Measurements from ENCODE around the gene CYFIP1. TPM values are rescaled to one million over a fixed set of nuclear protein-coding genes. Genes with fewer than 3 reads are reported as not detected.
A peak's percentile ranks its signal among the peaks of the same experiment; 100 is the strongest.

Gene CYFIP1
- total RNA-seq, 1 donor from 2014 or later, result 119 TPM

GRCh38 chr15:22968366-22968765, 11.8 kb downstream of the CYFIP1 start:
- peak; percentile 64 for DNase-seq (ENCODE audit: low read depth, low spot score)

GRCh38 chr15:22967084-22967770, 12.9 kb downstream of the CYFIP1 start:
- DNase-seq (ENCODE audit: low read depth, low spot score), result no peak

- no peak for DNase-seq (ENCODE audit: low read depth, low spot score)
Measured at GRCh38 chr15:22966321-22967083, 13.7 kb downstream of the CYFIP1 start.

DNA sequence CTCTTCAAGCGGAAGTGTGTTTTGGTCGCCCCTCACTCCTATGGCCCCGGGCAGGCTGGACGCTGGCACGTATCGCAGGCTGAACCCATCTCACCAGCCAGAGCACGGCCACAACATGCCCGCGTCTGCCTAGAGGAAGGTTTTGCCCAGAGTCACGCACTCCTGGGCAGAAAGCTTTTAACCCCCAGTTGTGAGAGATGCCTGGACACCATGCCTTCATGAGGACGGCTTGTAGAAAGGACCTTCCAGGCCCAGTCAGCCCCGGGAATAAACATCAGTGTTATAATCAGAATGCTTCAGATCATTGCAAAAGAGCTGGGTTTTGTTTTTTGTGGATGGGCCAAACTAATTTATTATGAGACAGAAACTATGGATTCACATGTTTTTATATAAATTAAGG, 16.5 kb downstream of the CYFIP1 start:
- no peak for DNase-seq (ENCODE audit: low read depth, low spot score)

DNA sequence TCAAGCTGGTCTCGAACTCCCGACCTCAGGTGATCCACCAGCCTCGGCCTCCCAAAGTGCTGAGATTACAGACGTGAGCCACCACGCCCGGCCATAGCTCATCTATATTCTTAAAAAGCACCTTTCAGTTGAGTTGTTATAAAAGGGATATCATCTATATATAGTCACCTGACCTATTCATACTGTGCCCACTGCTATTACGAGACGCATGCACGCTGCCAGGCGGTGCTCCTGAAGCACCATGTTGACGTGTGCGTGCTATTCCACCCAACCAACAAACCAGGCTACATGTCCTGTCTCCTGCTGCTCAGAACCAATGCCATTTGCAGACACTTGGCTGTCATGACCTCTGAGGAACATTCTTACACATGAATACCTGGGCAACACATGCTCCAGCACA, 17.6 kb downstream of the CYFIP1 start:
- no peak for DNase-seq (ENCODE audit: low read depth, low spot score)

GRCh38 chr15:22961762-22962161, 18.4 kb downstream of the CYFIP1 start:
- DNase-seq (ENCODE audit: low read depth, low spot score), result no peak

DNA sequence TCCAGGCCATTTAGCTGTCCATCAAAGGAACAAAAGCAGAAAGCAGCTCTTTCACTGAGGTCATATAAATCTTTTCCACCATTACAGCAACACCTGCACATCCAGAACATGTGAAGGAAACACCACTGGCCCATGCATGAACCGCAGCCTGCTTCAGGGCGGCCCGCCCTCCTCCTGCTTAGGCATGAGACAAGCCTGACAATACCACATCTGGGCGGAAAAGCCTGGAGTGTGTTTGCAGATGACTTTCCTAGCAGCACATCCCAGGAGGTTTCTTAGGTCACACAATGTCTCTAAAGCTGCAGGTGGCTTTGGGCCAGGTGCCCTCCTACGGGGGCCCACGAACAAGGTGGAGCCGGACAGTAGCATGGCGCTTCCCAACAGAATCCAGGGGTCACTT, 19.6 kb downstream of the CYFIP1 start:
- no peak for DNase-seq (ENCODE audit: low read depth, low spot score)

DNA sequence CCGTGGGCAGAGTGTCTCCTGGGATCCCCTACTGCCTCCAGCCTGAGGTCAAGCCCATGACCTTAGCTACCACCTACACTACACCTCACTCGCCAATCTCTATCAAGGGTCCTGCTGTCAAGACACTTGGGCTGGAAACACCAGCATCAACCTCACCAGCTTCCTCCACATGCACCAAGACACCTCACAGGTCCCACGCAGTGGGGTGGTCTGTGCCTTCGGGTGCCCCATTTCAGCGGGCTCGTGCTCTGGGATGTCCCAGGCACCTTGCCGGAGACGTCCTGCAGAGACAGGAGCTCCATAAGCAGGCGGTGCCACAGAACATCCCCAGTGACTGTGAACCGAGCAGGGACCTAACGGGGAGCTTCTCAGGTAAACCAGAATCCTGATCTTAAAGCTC, 20.0 kb downstream of the CYFIP1 start:
- no peak for DNase-seq (ENCODE audit: low read depth, low spot score)

- DNase-seq (ENCODE audit: low read depth, low spot score), result no peak
Measured at GRCh38 chr15:22959321-22960101, 20.7 kb downstream of the CYFIP1 start.

DNA sequence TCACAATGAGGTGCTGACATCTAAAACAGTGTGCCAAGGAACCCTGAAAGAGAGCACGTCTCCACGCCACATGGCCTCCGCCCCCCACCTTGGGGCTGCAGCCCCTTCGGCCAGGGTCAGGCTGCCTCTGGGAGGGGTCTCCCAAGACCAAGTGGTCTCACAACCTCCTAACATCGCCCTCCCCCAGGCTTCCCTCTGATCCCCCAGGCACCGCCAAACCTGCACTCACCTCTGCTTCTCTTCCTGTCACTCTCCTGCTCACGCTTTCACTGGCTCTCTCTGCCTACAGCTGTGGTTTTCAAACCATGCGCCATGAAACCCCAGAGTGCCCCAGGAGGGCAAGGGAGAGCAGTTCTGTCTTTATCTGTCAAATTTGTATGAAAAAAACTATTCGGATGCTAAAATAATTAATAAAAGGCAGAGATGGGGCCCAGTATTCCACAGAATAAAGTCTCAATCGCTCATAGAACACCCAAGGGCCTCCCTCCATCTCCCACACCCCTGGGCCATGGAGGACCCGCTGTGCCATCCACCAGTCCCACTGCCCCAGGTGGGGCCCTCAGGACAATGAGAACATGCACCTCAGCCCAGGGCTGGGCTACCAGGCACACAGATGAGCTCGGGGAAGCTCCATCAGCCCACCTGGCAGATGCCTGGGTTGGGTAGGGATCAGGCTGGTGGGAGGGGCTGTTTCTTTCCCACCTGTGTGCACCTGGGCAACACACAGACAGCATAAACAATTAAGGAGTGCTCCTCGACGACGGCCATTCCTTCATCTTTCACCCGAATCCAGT, 21.5 kb downstream of the CYFIP1 start:
- no peak for DNase-seq (ENCODE audit: low read depth, low spot score)

GRCh38 chr15:22956978-22957260, 23.2 kb downstream of the CYFIP1 start:
- no peak for DNase-seq (ENCODE audit: low read depth, low spot score)

- no peak for DNase-seq (ENCODE audit: low read depth, low spot score)
Measured at GRCh38 chr15:22956257-22956977, 23.8 kb downstream of the CYFIP1 start.

DNA sequence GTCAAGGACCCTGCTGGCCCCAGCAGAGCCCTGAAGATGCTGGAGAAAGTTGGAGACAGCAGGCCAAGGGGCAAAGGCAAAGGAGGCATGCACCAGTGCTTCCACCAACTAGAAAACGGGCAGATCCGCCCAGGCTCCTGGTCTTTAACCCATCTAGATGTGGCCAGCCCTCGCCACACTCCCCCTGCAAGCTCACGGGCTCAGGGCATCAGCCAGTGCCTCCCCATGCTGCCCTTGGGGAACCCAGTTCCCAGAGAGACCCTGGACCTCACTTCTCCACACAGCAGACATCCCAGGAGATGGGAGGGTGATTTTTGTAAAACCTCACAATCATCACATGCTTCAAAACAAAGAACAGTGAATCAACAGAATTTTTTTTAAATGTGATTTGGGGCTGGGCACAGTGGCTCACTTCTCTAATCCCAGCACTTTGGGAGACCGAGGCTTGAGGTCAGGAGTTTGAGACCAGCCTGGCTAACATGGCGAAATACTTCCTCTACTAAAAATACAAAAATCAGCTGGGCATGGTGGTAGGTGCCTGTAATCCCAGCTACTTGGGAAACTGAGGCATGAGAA, 24.5 kb downstream of the CYFIP1 start:
- DNase-seq (ENCODE audit: low read depth, low spot score), result no peak

DNA sequence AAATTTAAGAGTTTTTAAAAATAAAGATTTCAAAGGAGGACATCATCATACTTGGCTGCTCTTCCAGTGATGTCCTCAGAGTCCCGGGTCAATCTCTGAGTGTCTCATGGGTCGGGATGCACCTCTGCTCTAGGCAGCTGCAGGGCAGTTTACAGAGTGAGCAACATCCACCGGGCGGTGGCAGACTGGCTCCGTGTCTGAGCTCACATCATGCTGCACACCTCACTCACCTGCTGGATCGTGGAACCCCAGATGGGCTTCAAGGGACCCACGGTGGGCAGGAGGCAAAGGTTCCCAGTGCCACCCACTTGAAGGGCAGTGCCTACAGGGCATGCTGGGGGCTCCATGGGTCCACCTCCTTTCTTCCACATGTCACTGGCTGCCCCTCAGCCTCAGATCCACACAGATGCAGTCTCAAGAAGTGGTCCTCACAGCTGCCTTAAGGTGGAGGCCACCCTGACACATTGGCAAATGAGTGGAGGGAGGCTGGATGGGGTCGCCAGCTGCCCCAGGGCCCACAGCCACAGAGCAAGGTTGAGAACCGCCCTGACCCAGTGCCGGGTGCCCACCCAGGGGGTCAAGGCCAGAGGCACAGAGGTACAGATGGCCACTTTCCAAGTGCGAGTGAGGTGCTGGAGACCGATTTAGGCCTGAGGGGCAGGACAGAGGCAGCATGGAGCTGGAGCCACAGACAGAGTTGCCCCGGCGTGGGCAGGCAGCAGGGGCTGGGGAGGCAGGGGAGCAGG, 25.2 kb downstream of the CYFIP1 start:
- no peak for DNase-seq (ENCODE audit: low read depth, low spot score)

GRCh38 chr15:22954326-22954725, 25.8 kb downstream of the CYFIP1 start:
- DNase-seq (ENCODE audit: low read depth, low spot score), result no peak

DNA sequence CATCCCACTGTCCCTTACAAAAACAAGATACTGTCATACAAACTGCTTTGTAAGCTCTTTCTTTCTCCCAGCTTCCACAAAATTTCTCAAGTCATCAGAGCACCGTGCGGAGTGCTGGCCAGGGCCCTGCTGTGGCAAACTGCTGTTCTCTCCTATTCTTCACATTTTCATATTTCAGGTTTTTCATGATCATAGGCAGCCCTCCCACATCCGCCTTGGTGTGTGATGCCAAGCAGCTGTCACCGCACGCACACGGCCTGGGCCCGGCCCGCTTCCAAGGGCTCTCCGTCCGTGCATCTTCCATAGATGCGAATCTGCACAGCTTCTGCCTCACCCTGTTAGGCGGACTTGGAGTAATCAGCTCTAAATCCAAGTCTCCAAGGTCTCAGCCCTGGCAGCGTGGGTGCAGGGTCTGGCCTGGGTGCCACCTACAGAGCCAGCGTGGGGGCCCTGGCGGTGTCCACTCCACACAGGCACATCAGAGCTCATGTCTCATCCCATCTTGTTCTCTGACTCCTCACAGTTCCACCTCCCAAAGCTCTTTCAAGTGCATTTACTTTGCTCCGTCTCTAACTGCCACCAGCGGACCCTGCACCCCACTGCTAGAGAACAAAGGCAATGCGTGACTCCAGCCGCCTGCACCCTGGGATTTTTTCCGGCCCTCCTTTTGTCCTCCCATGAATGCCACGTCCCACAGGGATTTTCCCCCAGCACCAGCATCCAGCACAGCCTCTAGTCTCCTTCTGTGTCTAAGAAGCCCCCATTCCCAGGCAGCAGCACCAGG, 27.2 kb downstream of the CYFIP1 start:
- DNase-seq (ENCODE audit: low read depth, low spot score), result no peak

DNA sequence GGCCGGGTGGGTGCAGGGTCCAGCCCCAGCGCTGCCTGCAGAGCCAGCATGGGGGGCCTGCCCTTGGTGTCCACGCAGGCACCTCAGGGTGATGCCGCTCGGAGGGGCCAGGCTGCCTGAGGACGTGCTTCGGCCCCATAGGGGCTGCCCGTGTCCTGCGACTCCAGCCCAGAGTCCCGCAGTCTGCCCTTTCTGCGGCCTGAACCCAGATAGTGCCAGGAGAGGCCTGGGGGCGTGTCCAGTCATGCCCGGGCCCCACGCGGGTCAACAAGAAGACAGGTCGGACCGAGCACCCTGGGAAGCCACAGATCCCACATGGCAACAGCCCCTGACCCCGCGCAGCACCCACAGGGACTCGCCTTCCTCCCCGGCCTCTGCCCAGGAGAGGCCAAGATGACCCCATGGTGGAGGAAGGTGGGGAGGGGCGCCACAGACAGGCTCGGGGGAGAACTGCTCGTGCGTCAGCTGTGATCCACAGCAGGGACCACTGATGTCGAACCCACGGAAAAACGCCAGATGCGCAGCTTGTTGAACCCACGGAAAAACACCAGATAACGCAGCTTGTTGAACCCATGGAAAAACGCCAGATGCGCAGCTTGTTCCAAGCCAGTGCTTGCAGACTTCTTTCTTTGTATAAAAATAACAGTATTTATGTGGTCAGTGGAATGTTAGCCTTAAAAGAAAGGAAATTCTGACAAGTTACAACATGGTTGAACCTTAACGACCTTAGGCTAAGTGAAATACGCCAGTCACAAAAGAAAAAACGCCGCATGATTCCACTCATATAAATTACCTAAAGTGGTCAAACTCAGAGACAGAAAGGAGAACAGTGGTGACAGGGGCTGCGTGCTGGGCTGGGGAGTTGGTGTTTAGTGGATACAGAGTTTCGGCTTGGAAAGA, 28.5 kb downstream of the CYFIP1 start:
- DNase-seq (ENCODE audit: low read depth, low spot score), result no peak

DNA sequence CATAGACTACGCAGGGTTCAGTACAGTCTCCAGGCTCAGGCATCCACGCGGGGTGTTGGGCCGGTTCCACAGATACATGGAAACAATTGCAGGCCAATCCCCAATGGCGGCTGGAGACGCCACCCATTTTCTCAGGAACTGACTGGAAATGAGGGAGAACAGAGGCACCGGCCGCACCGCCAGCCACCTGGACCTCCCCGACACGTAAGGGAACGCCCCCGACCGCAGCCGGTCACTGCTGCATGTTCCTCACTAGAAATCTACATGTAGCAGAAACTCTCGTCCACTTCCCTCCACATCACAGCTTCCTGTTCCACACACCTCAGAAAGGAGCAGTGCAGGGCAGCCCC, 29.2 kb downstream of the CYFIP1 start:
- DNase-seq (ENCODE audit: low read depth, low spot score), result no peak
